ENCODE measurements around the gene KRT2. TPM values are rescaled to one million over a fixed set of nuclear protein-coding genes. Genes with fewer than 3 reads are reported as not detected.

Gene KRT2
- total RNA-seq, 1 donor from 2014 or later, result not detected

GRCh38 chr12:52676163-52676562 is 24.2 kb upstream of the KRT2 start:
- Histone ChIP-seq H2AFZ (ENCODE audit: low read depth, low read length) (no peak overlapping the region), H3K36me3 (ENCODE audit: insufficient read depth, low read length) (no peaks in the 10 kb centered on the region), H3K9me3 (ENCODE audit: insufficient read depth, low read depth, low read length) (no peaks in the 10 kb centered on the region), H4K20me1 (ENCODE audit: insufficient read depth, low read length) (no peaks in the 10 kb centered on the region), H3K79me2 (ENCODE audit: insufficient read depth, low read length) (no peaks in the 10 kb centered on the region), H3K4me2 (ENCODE audit: low read length) (no peak overlapping the region), H3K27me3 (ENCODE audit: insufficient read depth, low read length) (peaks cover 28% of the 10 kb centered on the region), H3K4me3 (ENCODE audit: insufficient read depth, low read depth, low read length) (no peak overlapping the region), H3K27ac (ENCODE audit: low read depth, low read length) (no peak overlapping the region), H3K4me1 (ENCODE audit: insufficient read depth, low read length) (no peaks in the 10 kb centered on the region), H3K9ac (ENCODE audit: low read length) (no peak overlapping the region)
- no peak for DNase-seq (ENCODE audit: low read depth)
- no peak overlapping the region for H3K4me3 Mint-ChIP-seq (ENCODE audit: unreplicated experiment)
- FAIRE-seq, result no peak
- no peaks in the 10 kb centered on the region for H3K36me3 Mint-ChIP-seq (ENCODE audit: low read depth, unreplicated experiment)
- TF ChIP-seq EZH2 (IDR thresholded peaks at IDR 0.05; ENCODE audit: insufficient read depth, low read length), result no peak
- no peak for TF ChIP-seq CTCF (IDR thresholded peaks at IDR 0.05; ENCODE audit: insufficient read depth, low read depth, low read length)
- H3K4me1 Mint-ChIP-seq (ENCODE audit: low read depth, unreplicated experiment), result peaks cover 9% of the 10 kb centered on the region
- H3K27me3 Mint-ChIP-seq (ENCODE audit: low read depth, unreplicated experiment), result peaks cover 38% of the 10 kb centered on the region
- peaks cover 2% of the 10 kb centered on the region for H3K9me3 Mint-ChIP-seq (ENCODE audit: unreplicated experiment)
- no peak overlapping the region for H3K27ac Mint-ChIP-seq (ENCODE audit: unreplicated experiment)

GRCh38 chr12:52675301-52675701 is 23.3 kb upstream of the KRT2 start:
- FAIRE-seq, result no peak
- no peak for DNase-seq (ENCODE audit: low read depth)
- Histone ChIP-seq H3K9me3 (ENCODE audit: insufficient read depth, low read depth, low read length) (no peaks in the 10 kb centered on the region), H3K4me1 (ENCODE audit: insufficient read depth, low read length) (no peaks in the 10 kb centered on the region), H3K27me3 (ENCODE audit: insufficient read depth, low read length) (peaks cover 31% of the 10 kb centered on the region), H3K4me2 (ENCODE audit: low read length) (no peak overlapping the region), H3K4me3 (ENCODE audit: insufficient read depth, low read depth, low read length) (no peak overlapping the region), H4K20me1 (ENCODE audit: insufficient read depth, low read length) (no peaks in the 10 kb centered on the region), H3K27ac (ENCODE audit: low read depth, low read length) (no peak overlapping the region), H3K9ac (ENCODE audit: low read length) (no peak overlapping the region), H2AFZ (ENCODE audit: low read depth, low read length) (no peak overlapping the region), H3K79me2 (ENCODE audit: insufficient read depth, low read length) (no peaks in the 10 kb centered on the region), H3K36me3 (ENCODE audit: insufficient read depth, low read length) (no peaks in the 10 kb centered on the region)
- Mint-ChIP-seq H3K4me3 (ENCODE audit: unreplicated experiment) (no peak overlapping the region), H3K27ac (ENCODE audit: unreplicated experiment) (no peak overlapping the region), H3K27me3 (ENCODE audit: low read depth, unreplicated experiment) (peaks cover 33% of the 10 kb centered on the region), H3K9me3 (ENCODE audit: unreplicated experiment) (peaks cover 2% of the 10 kb centered on the region), H3K36me3 (ENCODE audit: low read depth, unreplicated experiment) (no peaks in the 10 kb centered on the region), H3K4me1 (ENCODE audit: low read depth, unreplicated experiment) (peaks cover 9% of the 10 kb centered on the region)
- TF ChIP-seq EZH2 (IDR thresholded peaks at IDR 0.05; ENCODE audit: insufficient read depth, low read length) (no peak), CTCF (IDR thresholded peaks at IDR 0.05; ENCODE audit: insufficient read depth, low read depth, low read length) (no peak)

- no peak overlapping the region for H2AFZ ChIP-seq (ENCODE audit: low read depth, low read length)
- no peak overlapping the region for H3K27ac Mint-ChIP-seq (ENCODE audit: unreplicated experiment)
- H3K4me1 Mint-ChIP-seq (ENCODE audit: low read depth, unreplicated experiment), result peaks cover 9% of the 10 kb centered on the region
- FAIRE-seq (no peak), DNase-seq (ENCODE audit: low read depth) (no peak)
- H3K36me3 Mint-ChIP-seq (ENCODE audit: low read depth, unreplicated experiment), result no peaks in the 10 kb centered on the region
- no peaks in the 10 kb centered on the region for H3K36me3 ChIP-seq (ENCODE audit: insufficient read depth, low read length)
- peaks cover 27% of the 10 kb centered on the region for H3K27me3 Mint-ChIP-seq (ENCODE audit: low read depth, unreplicated experiment)
- no peak overlapping the region for H3K27ac ChIP-seq (ENCODE audit: low read depth, low read length)
- H3K4me1 ChIP-seq (ENCODE audit: insufficient read depth, low read length), result no peaks in the 10 kb centered on the region
- H3K9me3 Mint-ChIP-seq (ENCODE audit: unreplicated experiment), result peaks cover 2% of the 10 kb centered on the region
- H3K27me3 ChIP-seq (ENCODE audit: insufficient read depth, low read length), result peaks cover 28% of the 10 kb centered on the region
- no peak overlapping the region for H3K4me3 ChIP-seq (ENCODE audit: insufficient read depth, low read depth, low read length)
- no peak overlapping the region for H3K4me2 ChIP-seq (ENCODE audit: low read length)
- H3K4me3 Mint-ChIP-seq (ENCODE audit: unreplicated experiment), result no peak overlapping the region
- H3K9ac ChIP-seq (ENCODE audit: low read length), result no peak overlapping the region
- no peaks in the 10 kb centered on the region for H3K79me2 ChIP-seq (ENCODE audit: insufficient read depth, low read length)
- H3K9me3 ChIP-seq (ENCODE audit: insufficient read depth, low read depth, low read length), result no peaks in the 10 kb centered on the region
- no peak for TF ChIP-seq CTCF (IDR thresholded peaks at IDR 0.05; ENCODE audit: insufficient read depth, low read depth, low read length)
- no peak for TF ChIP-seq EZH2 (IDR thresholded peaks at IDR 0.05; ENCODE audit: insufficient read depth, low read length)
- H4K20me1 ChIP-seq (ENCODE audit: insufficient read depth, low read length), result no peaks in the 10 kb centered on the region
These were observed 22.4 kb upstream of the KRT2 start for GRCh38 chr12:52674433-52674775.

Measured in astrocyte (in vitro differentiated cells and primary cell).